ENCODE results near the gene NUDT19.
A peak's percentile ranks its signal among the peaks of the same experiment; 100 is the strongest.

GRCh38 chr19:32748497-32748896 is 56.9 kb downstream of the NUDT19 start:
- TF ChIP-seq BCLAF1 (IDR thresholded peaks at IDR 0.05) (no peak), REST (IDR thresholded peaks at IDR 0.05; ENCODE audit: low read depth, low read length) (no peak), ZBTB4 (CRISPR knock-in tag; IDR thresholded peaks at IDR 0.05) (no peak), ATF2 (IDR thresholded peaks at IDR 0.05; ENCODE audit: low read length) (no peak), ZSCAN29 (IDR thresholded peaks at IDR 0.05) (no peak), CTCF (IDR thresholded peaks at IDR 0.05 in 2 of 3, conservative IDR thresholded peaks at IDR 0.05 in 1 of 3; ENCODE audit: control insufficient read depth in 2 of 3, extremely low read depth in 1 of 3, insufficient read depth in 1 of 3, low read depth in 3 of 3, low read length in 3 of 3) (peak; percentile 45 to 56 (median 49); a peak in 5 of 6 replicates), ESRRA (IDR thresholded peaks at IDR 0.05; ENCODE audit: low read length) (no peak), BHLHE40 (IDR thresholded peaks at IDR 0.05; ENCODE audit: borderline replicate concordance in 1 of 2, low read depth in 2 of 2, low read length in 1 of 2) (no peak), IKZF2 (IDR thresholded peaks at IDR 0.05) (no peak), TAF1 (IDR thresholded peaks at IDR 0.05; ENCODE audit: borderline replicate concordance, low read depth, low read length) (no peak), EZH2 (IDR thresholded peaks at IDR 0.05; ENCODE audit: borderline replicate concordance, control insufficient read depth, low read depth, low read length) (no peak), POLR2AphosphoS5 (IDR thresholded peaks at IDR 0.05; ENCODE audit: low read length) (no peak)
